HG02759 (cell line): Measurements from ENCODE around the gene ASB13.

Experiments
- ATAC-seq: cut with Tn5 transposase; IDR thresholded peaks from one replicate; pipeline ENCODE4 v1.9.1; 2021; ENCODE audit warnings: mild to moderate bottlenecking, moderate library complexity; ENCODE audit not compliant: unreplicated experiment

ASB13 gene

DNA sequence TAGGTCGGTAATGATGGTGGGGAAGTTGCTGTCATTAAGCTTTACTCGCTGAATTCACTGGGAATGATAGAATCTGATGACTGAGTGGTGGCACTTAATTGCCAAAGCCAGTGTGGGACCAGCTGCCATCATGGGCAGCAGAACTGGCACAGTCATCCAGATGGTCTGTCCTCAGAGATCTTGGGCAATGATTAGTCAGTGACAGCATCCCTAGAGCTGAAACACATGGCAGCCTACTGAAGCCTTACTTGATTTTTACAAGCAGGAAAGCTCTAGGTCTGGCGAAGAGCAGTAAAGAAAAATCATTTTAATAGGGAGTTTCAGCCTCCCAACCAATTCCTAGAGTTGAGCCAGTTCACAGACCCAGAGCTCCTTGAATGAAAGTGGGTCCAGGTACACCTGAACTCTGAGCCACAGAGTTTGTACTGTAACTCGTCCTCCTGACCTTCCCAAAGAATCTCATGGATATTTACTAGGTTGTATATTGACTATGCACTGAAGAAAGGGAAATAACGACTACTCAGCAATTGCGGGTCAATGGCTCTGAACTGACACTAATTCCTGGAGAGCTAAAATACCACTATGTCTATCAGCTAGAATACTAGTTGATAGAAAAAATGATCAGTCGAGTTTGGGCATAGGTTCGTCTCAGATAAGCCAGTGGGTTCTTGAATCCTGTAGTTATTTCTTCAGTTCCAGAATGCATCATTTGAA, 4.4 kb upstream of the ASB13 start:
- no peak for ATAC-seq

DNA sequence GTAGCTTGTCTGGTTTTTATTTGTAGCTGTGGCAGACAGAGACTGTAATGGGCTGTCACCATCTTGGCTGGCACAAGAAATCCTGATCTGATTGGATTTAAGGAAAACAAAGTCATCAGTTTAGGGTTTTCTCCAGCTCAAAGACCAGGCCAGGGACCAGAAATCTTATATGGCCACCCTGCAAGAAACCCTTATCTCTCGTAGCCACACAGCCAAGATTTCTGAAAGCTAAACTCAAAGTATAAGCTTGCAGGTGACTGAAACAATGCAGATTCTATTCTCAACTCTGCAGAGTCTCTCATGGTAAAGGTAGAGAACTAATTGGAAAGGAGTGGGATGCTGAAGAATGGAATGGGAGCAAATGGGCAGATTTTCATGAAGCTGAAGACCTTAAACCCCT, 3.2 kb upstream of the ASB13 start:
- ATAC-seq: no peak

DNA sequence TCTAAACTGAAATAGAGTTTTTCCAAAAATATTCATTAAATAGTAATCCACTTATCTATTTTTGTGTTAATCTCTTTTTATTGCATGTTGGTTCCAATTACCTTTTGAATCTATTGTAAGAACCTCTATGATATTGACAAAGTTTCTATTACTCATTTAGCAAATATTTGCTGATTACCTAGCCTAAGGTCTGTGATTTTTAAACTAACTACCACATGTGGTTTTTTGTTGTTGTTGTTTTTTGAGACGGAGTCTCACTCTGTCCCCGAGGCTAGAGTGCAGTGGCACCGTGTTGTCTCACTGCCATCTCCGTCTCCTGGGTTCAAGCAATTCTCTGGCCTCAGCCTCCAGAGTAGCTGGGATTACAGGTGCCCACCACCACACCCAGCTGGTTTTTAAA, 2.0 kb upstream of the ASB13 start:
- ATAC-seq: no peak

DNA sequence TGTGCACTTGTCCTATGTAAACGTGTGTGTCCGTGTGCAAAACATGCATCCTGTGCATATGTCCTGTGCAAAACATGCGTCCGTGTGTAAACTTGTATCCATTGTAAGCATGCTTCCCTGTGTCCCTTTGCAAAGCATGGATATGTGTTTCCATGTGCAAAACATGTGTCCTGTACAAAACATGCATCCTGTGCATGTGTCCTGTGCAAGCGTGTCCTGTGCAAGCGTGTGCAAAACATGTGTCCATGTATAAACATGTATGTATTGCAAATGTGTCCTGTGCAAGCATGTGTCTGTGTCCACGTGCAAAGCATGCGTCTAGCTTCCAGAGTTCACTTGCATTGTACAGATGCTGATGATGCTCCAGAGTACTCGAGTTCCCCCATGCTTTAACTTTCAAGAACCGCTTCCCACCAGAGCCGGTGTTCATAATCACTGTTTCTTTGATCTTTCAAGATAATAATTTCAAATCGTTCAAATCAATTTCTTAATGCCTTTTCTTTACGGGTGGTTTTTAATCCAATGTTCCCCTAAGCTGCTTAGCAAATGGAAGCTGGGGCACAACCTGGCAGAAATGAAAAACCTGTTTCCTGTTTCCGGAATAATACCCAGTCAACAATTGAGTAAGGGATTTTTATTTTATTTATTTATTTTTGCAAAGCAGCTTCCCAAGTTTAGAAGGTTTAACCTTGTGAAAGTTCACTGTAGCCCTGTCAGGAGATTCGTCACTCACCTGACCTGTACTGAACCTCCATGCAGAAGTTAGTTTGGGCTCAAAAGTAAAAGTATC, 641 bp upstream of the ASB13 start:
- no peak for ATAC-seq

DNA sequence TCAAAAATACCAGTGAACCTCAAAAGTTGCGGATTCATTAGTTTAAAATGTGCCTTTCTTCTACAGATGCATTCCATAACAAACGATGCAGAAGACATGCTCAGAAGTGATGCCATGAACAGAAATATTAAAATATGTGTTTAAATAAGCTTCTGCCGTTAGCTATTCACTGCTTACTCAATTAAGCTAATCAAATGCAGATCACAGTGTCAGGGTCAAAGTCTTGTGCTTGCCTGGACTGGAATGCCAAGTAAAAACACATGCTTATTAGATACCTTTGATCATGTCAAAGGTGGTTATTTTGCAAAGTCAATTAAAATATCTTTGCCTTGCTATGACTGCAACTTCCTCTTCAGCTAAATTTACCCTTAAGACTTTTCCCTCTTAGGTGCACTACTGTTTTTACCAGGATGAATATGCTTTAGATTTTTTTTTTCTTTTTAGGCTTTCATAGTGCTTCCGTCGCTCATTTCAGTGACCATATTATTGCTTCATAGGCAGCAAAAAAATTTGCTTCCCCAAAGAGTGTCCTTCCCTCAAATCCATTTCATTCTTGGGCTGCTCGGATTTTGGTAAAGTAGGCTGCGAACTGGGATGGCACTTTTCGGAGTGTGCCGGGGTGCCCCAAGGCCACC, 905 bp downstream of the ASB13 start:
- no peak for ATAC-seq

DNA sequence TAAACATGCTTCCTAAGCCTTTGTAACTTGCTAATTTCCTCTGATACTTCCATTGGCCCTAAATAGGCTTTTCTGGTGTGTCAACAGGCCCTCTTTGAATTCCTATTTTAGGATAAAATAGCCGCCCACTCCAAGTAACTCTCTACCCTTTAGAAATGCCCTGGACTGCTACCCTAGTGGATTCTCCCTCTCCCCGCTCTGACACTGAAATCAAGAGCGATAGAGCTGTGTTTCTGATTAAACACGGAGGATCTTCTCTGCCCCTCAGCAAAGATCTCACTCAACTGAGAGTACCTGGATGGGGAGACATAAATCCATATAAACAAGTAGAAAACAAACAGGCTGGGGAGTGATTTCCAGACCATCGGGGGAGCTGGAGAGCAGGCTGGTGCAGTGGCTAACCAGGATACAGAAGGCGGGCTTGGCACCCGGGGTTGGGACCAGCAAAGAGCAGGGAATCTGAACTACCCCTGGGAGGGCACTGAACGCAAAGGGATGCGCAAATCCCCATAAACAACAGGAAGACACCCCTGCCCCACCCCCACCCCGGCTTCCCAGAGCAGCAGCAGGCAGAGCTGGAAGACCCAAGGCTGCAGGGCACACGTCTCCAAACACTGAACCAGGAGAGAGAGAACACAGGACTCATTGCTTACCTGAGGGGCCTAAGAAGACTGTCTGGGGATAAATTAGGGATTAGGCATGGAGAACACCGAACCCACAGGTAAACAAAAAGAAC, 2.5 kb downstream of the ASB13 start:
- ATAC-seq: no peak

DNA sequence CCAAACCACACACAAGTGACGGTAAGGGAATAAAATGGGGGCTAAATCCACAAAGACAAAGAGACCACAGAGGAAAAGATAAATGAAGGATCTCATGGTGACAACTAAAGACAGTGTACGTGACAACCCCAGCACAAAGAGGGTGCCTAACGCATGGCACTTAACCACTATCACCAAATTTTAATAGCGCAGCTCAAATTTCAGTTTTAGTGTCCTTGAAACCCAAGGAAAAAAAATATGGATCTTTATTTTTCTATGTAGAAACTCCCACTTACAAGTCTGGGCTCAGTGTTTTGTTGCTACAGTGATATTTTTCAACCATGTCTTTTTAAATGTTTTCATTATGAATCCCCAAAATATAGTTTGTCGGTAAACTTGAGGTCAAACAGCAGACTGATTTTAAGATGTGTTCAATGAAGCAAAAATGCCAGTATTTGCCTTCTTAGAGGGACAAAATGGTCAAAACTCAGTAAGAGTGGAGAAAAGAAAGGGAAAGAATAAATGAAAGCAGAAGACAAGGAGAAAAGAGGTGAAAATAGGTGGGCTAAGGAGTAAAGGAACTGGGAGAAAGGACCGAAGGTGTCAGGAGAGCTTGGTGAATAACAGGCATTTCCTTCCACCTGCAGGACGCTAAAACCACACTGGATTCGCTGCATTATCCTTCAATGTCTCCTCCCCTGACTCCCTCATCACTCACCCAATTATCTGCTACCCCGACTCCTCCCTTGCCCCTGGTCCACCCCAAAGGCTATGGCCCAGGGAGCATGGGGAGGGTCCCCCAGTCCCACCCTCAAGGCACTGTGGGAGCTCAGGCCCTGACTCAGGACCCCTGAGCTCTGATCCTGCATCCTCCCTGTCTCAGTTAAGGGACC, 3.5 kb downstream of the ASB13 start:
- ATAC-seq: no peak

DNA sequence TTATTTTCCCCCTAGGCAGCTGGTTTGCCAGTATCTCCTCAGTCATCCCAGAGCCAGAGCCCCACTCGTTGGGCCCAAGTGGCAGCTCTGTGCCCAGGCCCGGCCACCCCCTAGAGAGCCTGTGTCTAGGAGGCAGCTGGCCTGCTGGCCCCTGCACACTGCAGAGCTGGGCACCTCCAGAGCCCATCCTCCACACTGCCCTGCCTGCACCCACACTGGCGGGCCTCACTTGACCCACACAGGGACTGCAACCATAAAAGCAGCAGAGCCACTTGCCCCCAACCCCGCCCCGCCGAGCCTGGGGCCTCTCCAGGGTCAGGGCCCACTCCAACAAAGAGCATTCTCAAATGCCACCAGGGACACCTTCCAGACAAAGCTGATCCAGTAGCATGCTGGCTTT, 5.4 kb downstream of the ASB13 start:
- ATAC-seq: no peak

DNA sequence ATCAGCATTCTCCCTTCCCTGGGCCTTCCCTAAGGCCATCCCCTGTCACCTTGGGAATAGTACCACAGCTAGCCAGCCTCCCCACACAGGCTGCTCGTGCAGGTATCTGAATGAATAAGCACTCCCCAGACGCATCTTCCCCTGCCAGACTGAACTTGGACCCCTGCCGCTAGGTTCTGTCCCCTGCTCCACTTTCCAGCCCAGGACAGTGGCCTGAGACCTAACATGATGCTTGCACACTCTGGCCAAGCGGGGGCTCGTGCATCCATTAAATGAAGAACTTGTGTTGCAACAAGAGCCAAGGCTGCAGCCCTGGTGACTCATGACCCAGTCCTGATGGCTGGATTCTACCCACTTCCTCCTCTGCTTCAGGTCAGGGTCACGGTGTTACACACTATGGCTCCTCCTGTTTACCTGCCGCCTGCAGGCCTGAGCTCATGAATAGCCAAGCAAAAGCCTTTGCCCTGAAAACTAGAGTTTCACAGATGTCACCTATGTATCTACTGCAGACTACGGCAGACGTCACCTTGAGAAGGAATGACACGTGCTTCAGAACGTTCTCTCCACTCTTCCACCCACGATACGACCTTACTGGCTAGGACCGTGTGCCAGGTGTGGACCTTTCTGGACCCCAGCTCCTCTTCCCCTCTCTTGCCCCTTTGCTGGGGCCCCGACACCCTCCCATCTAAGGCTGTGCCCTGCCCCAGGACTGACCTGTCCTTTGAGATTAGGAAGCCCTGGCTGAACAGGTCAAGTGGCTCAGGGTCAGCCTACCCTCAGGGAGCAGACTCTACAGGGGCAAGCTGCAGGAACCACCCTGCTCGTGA, 6.5 kb downstream of the ASB13 start:
- ATAC-seq: peak; percentile 70

DNA sequence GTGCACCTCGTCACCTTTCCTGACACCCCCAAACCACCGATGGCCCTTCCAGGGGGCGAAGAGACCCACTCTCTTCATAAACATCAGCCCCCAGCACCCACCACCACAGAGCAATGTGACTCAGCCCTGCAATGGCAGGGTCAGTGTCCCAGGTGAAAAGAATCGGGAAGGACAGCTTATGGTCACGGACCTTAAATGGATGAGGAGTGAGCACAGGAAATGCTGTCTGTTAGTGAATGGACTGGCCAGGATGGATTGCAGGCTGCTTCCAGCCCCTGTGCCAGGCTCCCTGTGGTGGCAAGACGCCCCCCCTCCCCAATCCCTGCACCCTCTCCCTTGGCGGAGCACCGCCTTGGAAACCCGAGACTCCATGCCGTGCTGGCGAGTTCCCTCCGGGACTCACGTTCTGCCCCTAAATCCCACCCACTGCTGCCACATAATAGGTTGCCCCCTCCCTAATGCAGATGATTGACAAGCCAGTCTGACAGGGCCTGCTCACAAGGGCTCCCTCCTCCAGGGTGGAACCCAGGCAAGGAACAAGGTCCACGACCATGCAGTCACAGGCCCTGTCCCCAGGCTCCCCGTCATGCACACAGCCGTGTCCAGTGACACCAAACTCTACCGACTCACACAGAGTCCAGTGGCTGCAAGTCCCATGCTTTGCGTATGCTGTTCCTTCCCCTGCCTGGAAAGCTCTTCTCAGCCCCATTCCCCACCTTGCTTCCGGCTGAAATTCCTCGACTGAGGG, 7.3 kb downstream of the ASB13 start:
- no peak for ATAC-seq

DNA sequence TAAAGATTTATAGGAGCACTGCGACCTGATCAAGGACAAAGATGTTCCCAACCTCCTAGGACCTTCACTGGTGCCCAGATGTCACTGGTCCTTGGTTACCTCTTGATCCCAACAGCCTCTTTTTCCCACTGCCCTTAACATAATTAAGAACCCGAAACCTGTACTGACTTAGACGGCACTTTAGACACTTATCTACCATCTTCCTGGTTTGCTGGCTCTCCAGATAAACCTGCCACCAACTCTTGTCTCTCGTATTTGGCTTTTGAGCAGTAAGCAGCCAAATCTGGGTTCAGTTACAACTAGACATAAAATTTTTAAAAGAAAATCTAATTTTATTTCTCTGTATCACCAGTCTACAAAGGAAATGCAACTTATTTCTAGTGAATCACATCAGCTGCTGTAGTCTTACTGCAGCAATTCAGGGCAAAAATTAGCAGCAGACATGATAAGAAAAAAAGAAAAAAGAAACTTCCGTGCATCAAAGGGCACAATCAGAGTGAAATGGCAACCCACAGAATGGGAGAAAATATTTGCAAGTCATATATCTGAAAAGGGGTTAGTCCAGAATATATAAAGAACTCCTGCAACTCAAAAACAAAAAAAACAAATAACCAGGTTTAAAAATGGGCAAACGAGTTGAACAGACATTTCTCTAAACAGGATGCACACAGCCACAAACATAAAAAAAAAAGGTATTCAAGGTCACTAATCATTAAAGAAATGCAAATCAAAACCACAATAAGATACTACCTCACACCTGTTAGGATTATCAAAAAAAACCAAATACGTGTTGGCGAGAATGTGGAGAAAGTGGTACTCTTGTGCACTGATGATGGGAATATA, 9.4 kb downstream of the ASB13 start:
- ATAC-seq: no peak

DNA sequence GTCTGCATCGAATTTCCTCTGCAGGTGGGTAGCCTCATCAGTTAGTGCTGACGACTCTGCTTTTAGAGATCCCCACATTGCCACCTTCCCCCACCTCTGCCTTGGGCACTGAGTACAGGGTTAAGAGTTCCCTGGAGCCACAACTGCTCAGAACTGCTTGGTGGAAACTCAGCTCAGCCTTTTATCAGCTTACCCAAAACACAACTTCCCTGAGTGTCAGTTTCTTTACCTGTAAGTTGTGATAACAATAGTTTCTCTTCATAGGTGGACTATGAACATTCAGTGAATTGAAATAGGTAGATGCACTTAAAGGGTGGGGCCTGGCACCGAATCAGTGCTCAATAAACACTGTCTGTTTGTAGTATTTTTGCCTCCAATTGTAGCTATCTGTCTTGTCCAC, 11.3 kb downstream of the ASB13 start:
- ATAC-seq: no peak

DNA sequence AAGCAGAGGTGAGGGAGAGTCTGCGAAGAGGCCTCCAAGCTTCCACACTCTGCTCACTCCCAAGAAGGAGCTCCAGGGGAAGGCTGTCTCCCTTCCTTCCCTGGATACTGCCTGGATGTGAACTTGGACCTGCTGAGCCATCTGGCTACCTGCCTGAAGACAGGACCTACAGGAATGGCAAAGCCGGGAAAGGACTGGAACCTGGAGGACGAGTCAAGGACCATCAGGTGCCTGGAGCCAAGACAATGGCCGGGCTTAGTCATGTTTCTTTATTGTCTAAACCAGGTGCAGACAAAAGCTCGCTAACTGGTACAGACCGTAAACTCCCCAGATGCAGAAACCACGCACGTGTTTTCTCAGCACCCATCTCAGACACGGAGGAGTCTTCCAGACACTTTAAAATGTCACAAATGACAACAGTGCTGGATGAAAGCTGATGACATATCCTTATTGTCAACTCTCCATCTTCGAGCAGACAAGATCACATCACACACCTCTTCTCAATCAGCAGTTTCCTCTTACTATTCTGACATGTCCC, 12.1 kb downstream of the ASB13 start:
- no peak for ATAC-seq

DNA sequence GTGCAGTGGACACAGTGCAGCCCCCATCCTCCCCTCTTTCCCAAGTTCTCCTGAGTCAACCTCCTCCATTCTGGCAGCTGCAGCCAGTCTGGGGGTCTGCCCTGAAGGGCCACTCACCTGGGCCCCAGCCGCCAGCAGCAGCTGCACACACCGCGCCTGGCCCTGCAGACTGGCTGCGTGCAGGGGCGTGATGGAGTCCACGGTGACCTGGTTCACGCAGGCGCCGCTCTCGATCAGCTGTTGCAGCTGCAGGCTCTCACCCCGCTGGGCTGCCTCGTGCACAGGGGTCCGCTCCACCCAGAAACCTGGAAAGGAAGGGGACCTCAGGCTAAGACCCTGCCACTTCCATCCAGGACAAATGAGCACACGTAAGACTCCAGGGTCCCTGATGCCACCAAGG, 13.6 kb downstream of the ASB13 start:
- no peak for ATAC-seq

DNA sequence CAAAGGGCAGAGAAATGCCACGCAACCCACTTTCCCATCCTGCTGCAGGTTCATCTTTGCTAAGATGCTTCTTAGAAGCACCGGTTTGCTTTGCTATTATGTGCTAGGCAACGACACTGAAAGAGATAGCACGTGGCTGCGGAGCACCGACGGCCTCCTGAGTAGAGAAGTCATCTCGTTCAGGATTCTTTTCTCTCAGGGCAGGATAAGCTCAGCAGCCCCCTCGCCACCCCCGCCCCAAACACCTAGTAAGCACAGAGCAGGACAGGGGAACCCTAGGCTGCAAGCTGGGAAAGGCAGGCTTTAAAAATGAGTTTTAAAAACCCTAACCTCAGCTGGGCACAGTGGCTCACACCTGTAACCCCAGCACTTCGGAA, 15.0 kb downstream of the ASB13 start:
- no peak for ATAC-seq

DNA sequence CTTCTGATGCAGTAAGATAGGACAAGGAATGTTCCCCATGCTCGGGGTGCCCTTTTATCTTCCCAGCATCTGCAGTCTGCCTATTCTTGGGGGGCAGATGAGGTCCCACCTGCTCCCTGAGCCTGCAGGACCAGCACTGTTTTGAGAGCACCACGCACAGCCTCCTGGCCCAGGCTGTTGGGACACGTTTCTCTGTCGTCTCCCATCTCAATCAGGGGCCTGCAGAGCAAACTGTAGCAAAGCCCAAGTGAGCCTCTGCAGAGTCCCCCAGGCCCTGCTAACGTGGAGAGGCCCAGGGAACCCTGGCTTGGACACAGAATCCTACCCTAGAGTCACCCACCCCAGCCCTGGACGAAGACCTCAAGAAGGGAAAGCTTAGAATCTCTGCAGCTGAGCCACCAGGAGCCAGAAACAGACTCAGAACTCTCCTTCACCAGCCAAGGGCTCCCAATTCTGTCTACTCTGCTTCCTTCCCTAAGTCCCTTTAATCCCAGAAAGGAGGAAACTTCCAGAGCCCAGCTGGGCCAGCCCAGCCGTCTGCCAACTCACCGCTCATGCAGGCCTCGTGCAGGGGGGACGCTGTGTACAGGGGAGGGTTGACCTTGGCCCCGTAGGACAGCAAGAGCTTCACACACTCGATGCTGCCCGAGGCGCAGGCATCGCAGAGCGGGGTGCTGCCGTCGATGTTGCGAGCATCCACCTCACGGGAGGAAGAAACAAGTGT, 15.6 kb downstream of the ASB13 start:
- no peak for ATAC-seq

DNA sequence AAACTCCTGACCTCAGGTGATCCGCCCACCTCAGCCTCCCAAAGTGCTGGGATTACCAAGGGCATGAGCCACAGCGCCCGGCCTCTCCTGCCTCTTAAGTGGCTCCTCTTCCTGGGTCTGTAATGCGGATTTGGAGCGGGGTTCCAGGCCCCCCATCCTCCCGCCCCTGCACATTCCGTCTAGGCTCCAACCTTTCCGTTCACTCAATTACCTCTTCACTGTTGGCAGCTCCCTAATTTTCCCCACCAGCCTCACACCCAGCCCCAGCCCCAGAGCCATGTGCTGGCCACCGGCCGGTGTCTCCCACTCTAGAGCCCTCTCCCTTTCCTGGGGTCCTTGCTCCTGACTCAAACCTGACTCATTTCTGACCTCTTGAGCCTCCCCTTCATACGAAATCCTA, 16.6 kb downstream of the ASB13 start:
- no peak for ATAC-seq
